Spleen (tissue), 7 donors: ENCODE data around the gene CHD6.

Experiments
- CTCF ChIP-seq, 11 experiments: fragments of 200-600 bp in 7 of 11; fragments of 450-650 bp in 4 of 11; sonication (generic) in 4 of 11; IDR thresholded peaks in 8 of 11; conservative IDR thresholded peaks in 3 of 11; 1 replicate in 7 of 11; 2 replicates in 4 of 11; pipeline versions ENCODE4 v1.4.0 to v1.8.0; 2016 to 2021; ENCODE audit warnings: antibody characterized with exemption in 11 of 11, inconsistent platforms in 4 of 11, mild to moderate bottlenecking in 1 of 11
- POLR2A ChIP-seq, 3 donors: fragments of 450-650 bp; IDR thresholded peaks; one replicate each; pipeline ENCODE4 v1.5.1; 2017; ENCODE audit warnings: antibody characterized with exemption in 3 of 3, mild to moderate bottlenecking in 1 of 3
- donor health status: DM: no; HTN: no; CAD: no; lungs with moderate emphysema.
- donor health status: DM: no; HTN: no; CAD: no.
- donor health status: DM: no; HTN: no; CAD: no.

- TF ChIP-seq POLR2A (IDR thresholded peaks at IDR 0.05) (no peak), CTCF (IDR thresholded peaks at IDR 0.05 in 8 of 11, conservative IDR thresholded peaks at IDR 0.05 in 3 of 11) (no peak)
These were observed 897 bp downstream of the CHD6 start for GRCh38 chr20:41617059-41617901.
